Testis (tissue), 2 donors: Measurements from ENCODE around the gene CRYBB1.

Experiments
- POLR2A ChIP-seq: fragments of 450-650 bp; IDR thresholded peaks from one replicate; pipeline ENCODE4 v1.6.1; 2017; ENCODE audit warnings: antibody characterized with exemption, mild to moderate bottlenecking, moderate library complexity
- TF ChIP-seq, protein P1 (sequence below), 3 experiments: fragments of 450-650 bp in 2 of 3; fragments of 200-600 bp in 1 of 3; sonication (generic) in 1 of 3; IDR thresholded peaks; one replicate each; pipeline ENCODE4 v1.5.1; 2016 to 2019; ENCODE audit warnings: antibody characterized with exemption in 3 of 3, mild to moderate bottlenecking in 2 of 3, moderate library complexity in 1 of 3

- TF ChIP-seq, protein P1, sequence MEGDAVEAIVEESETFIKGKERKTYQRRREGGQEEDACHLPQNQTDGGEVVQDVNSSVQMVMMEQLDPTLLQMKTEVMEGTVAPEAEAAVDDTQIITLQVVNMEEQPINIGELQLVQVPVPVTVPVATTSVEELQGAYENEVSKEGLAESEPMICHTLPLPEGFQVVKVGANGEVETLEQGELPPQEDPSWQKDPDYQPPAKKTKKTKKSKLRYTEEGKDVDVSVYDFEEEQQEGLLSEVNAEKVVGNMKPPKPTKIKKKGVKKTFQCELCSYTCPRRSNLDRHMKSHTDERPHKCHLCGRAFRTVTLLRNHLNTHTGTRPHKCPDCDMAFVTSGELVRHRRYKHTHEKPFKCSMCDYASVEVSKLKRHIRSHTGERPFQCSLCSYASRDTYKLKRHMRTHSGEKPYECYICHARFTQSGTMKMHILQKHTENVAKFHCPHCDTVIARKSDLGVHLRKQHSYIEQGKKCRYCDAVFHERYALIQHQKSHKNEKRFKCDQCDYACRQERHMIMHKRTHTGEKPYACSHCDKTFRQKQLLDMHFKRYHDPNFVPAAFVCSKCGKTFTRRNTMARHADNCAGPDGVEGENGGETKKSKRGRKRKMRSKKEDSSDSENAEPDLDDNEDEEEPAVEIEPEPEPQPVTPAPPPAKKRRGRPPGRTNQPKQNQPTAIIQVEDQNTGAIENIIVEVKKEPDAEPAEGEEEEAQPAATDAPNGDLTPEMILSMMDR (IDR thresholded peaks at IDR 0.05), result no peak
- TF ChIP-seq POLR2A, result no peak
These were observed 24.9 kb upstream of the CRYBB1 start for GRCh38 chr22:26642465-26643417.
